Measurements from ENCODE around the gene MYF6. TPM values are rescaled to one million over a fixed set of nuclear protein-coding genes. Genes with fewer than 3 reads are reported as not detected.

Gene MYF6
- total and polyA plus RNA-seq, 5 donors = 0.11 TPM; not detected in 4

DNA sequence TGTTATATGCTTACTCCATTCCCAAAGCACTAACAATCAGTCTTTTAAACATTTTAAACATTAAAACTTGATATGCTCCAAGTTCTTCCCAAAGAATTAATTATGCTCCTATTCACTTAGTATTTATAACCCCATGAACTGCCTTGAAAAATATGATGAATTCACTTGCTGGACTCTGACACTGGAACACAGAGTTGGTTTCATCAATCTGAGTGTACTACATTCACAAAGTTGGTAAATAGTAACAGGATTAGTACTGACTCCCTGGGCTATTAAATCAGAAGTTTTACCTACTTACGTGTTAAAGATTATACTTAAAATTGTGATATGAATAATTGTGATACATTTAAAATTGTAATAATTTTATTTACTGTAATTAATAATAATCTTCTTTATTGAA, 17.3 kb upstream of the MYF6 start:
- Histone ChIP-seq H3K27ac (ENCODE audit: low read length) (no peak overlapping the region), H3K4me1 (ENCODE audit: control insufficient read depth, insufficient read depth, low read length) (no peaks in the 10 kb centered on the region), H3K27me3 (ENCODE audit: control insufficient read depth, insufficient read depth) (no peaks in the 10 kb centered on the region), H3K4me3 (ENCODE audit: low read length) (no peak overlapping the region), H3K9me3 (ENCODE audit: control insufficient read depth, low read length) (no peaks in the 10 kb centered on the region)
- intact Hi-C loops (cut with DNase I) = no loop called here
- ATAC-seq = no peak
- 82% methylated on average over 1 of the region's 1 CpG for WGBS
- DNase-seq = no peak

DNA sequence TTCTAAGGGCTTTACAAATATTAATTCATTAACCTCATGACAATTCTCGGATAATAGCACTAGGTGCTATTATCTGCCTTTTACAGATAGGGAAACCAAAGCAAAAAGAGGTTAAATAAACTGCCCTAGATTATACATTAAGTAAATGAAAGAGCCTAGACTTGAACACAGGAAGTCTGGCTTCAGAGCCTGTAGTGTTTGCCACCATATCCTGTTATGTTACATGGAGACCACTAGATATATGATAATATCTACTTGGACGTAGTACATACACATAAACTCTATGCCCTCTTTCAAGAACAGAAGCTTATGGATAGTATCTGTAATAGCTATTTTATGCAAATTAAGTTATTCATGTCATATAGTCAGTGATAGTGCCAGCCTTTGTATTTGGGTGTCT, 16.9 kb upstream of the MYF6 start:
- 56% methylated on average over 2 of the region's 2 CpGs for WGBS
- ATAC-seq (no peak), DNase-seq (no peak)
- H3K4me1 ChIP-seq (ENCODE audit: control insufficient read depth, insufficient read depth, low read length) = no peaks in the 10 kb centered on the region
- no peak overlapping the region for H3K27ac ChIP-seq (ENCODE audit: low read length)
- intact Hi-C loops (cut with DNase I) = no loop called here
- H3K9me3 ChIP-seq (ENCODE audit: control insufficient read depth, low read length) = no peaks in the 10 kb centered on the region
- no peak overlapping the region for H3K4me3 ChIP-seq (ENCODE audit: low read length)
- no peaks in the 10 kb centered on the region for H3K27me3 ChIP-seq (ENCODE audit: control insufficient read depth, insufficient read depth)

DNA sequence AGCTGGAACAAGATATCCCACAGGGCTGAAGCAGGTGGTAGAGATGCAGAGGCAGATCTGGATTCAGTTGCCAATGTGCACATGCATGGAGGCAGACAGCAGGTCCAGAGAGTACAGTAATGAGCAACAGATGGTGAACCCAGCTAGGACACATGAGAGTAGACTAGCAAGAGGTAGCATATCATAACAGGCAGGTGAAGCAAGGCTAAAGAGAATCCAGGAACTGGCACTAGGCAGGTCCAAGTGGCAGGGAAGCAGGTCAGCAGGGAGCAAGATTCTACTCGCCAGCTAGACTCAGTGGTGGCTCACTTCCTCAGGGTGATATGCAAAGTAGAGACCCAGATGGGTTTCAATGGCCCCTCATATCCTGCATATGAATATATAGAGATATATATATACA, 15.3 kb upstream of the MYF6 start:
- DNase-seq = no peak
- 96% methylated on average over 1 of the region's 1 CpG for WGBS
- no peak overlapping the region for H3K27ac ChIP-seq (ENCODE audit: low read length)
- H3K27me3 ChIP-seq (ENCODE audit: control insufficient read depth, insufficient read depth) = no peaks in the 10 kb centered on the region
- no peak for ATAC-seq
- intact Hi-C loops (cut with DNase I) = no loop called here
- H3K4me3 ChIP-seq (ENCODE audit: low read length) = no peak overlapping the region
- no peaks in the 10 kb centered on the region for H3K9me3 ChIP-seq (ENCODE audit: control insufficient read depth, low read length)
- no peaks in the 10 kb centered on the region for H3K4me1 ChIP-seq (ENCODE audit: control insufficient read depth, insufficient read depth, low read length)

- intact Hi-C loops (cut with DNase I) = no loop called here
- H3K27ac ChIP-seq (ENCODE audit: low read length) = no peak overlapping the region
- no peaks in the 10 kb centered on the region for H3K9me3 ChIP-seq (ENCODE audit: control insufficient read depth, low read length)
- H3K27me3 ChIP-seq (ENCODE audit: control insufficient read depth, insufficient read depth) = no peaks in the 10 kb centered on the region
- 71% methylated on average over 2 of the region's 2 CpGs for WGBS
- H3K4me3 ChIP-seq (ENCODE audit: low read length) = no peak overlapping the region
- no peaks in the 10 kb centered on the region for H3K4me1 ChIP-seq (ENCODE audit: control insufficient read depth, insufficient read depth, low read length)
- ATAC-seq = no peak
- no peak for DNase-seq
Observed at GRCh38 chr12:80697270-80697887, 10.1 kb upstream of the MYF6 start.

DNA sequence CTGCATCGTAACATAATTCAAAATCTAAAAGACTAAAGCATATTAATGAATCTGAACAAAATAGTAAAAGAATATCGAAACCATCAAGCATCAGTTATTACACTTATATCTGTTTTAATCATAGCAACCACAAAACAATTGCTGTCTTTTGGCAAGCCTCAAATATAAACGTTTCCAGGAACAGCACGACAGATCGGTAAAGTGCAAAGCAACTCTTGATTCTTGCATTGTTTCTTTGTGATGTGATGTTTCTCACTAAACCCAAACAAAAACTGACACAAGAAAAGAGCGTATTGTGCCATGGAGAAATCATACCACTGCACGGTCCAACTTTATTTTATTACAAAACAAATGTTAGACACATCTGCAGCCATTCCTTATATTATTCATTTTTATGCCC, 9.2 kb upstream of the MYF6 start:
- H3K9me3 ChIP-seq (ENCODE audit: control insufficient read depth, low read length) = no peaks in the 10 kb centered on the region
- WGBS = 69% methylated on average over 7 of the region's 7 CpGs
- no peak for ATAC-seq
- H3K4me1 ChIP-seq (ENCODE audit: control insufficient read depth, insufficient read depth, low read length) = peaks cover 1% of the 10 kb centered on the region
- H3K27me3 ChIP-seq (ENCODE audit: control insufficient read depth, insufficient read depth) = no peaks in the 10 kb centered on the region
- no peak overlapping the region for H3K27ac ChIP-seq (ENCODE audit: low read length)
- no peak for DNase-seq
- H3K4me3 ChIP-seq (ENCODE audit: low read length) = no peak overlapping the region
- intact Hi-C loops (cut with DNase I) = no loop called here

GRCh38 chr12:80698847-80699542, 8.4 kb upstream of the MYF6 start:
- ATAC-seq (no peak), DNase-seq (no peak)
- Histone ChIP-seq H3K27ac (ENCODE audit: low read length) (no peak overlapping the region), H3K27me3 (ENCODE audit: control insufficient read depth, insufficient read depth) (no peaks in the 10 kb centered on the region), H3K4me3 (ENCODE audit: low read length) (no peak overlapping the region), H3K9me3 (ENCODE audit: control insufficient read depth, low read length) (no peaks in the 10 kb centered on the region), H3K4me1 (ENCODE audit: control insufficient read depth, insufficient read depth, low read length) (peaks cover 1% of the 10 kb centered on the region)
- WGBS = 76% methylated on average over 7 of the region's 7 CpGs
- intact Hi-C loops (cut with DNase I) = no loop called here

DNA sequence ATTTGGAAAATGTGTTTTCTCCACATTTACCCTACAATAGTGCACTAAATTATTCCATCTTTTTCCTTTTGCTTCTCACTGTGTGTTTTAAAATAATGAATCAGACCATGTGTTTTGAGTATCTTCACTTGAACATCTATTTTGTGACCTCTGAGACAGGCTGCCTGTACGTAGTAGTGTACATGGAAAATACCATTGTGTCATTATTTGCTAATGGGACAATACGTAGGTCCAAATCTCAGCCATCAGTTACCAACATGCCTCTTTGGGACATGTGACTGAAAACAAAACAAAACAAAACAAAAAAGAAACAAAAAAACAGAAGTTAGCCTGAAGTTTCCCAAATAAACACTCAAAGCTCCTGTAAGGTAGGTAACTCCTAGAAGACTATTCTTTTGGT, 7.1 kb upstream of the MYF6 start:
- no peak overlapping the region for H3K4me3 ChIP-seq (ENCODE audit: low read length)

DNA sequence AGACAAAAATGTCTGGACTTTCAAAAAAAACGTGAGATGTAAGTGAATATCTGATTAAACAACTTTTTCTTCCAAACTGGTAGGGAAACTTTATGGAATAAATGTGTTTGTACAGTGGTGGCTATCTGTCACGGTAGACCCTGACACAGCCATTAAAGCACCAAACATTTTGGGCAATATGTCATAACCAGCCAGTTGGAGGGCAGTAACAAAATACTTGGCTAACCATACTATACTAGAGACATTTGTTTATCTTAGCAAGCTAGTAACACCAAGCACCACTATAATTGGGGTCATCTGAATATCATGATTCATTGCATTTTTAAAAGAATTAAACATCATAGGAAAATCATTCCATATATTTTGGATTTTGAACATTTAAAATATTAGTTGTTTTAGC, 6.0 kb upstream of the MYF6 start:
- no peak overlapping the region for H3K4me3 ChIP-seq (ENCODE audit: low read length)
- H3K27ac ChIP-seq (ENCODE audit: low read length) = no peak overlapping the region
- peaks cover 1% of the 10 kb centered on the region for H3K4me1 ChIP-seq (ENCODE audit: control insufficient read depth, insufficient read depth, low read length)
- no peaks in the 10 kb centered on the region for H3K9me3 ChIP-seq (ENCODE audit: control insufficient read depth, low read length)
- WGBS = 72% methylated on average over 2 of the region's 2 CpGs
- intact Hi-C loops (cut with DNase I) = no loop called here
- H3K27me3 ChIP-seq (ENCODE audit: control insufficient read depth, insufficient read depth) = no peaks in the 10 kb centered on the region
- ATAC-seq (no peak), DNase-seq (no peak)

More for the DNA sequence above, 7.1 kb upstream of the MYF6 start:
- peaks cover 1% of the 10 kb centered on the region for H3K4me1 ChIP-seq (ENCODE audit: control insufficient read depth, insufficient read depth, low read length)
- no peaks in the 10 kb centered on the region for H3K9me3 ChIP-seq (ENCODE audit: control insufficient read depth, low read length)
- DNase-seq = no peak
- no peak for ATAC-seq
- no peak overlapping the region for H3K27ac ChIP-seq (ENCODE audit: low read length)
- intact Hi-C loops (cut with DNase I) = no loop called here
- WGBS = 85% methylated on average over 2 of the region's 2 CpGs
- no peaks in the 10 kb centered on the region for H3K27me3 ChIP-seq (ENCODE audit: control insufficient read depth, insufficient read depth)

DNA sequence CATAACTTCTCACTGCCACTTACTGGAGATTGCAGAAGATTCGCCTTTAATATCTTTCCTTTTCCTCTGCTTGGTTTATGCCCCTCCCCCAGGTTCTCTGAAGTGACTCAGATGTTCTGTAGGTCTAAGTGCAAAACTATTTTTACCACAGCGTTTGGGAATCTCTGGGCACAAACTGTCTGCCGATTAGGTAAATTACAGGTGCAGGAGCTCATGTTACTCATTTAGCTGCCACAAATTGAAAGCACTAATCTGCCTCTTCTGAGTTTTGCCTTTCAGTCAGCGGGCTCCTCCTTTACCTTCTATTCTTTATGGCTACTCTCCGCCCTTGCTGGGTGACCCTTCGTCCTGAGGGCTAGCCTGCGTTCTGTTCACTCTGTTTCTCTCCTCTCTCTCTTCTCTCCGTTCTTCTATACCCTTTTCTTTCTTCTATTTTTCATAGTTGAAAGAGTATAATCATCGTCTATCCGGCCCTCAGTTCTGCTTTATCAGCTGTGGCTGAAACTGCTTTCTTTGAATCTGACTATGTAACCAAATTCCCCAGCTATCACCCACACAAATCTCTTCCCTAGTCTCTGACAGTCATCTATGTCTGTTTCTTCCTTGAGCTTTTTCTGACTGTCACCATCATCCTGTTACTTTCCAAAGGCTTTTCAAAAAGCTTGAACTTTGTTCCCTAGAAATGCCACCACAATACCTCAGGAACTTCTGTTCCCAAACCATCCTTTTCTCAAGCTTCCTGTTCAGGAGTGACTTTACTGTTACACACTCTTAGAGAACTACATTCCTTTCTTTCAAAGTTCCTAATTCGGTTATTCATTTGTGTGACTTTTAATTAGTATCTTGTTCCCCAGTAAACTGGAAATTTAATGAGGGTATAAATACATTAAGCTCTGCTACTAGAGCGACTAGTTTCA, 4.3 kb upstream of the MYF6 start:
- Histone ChIP-seq H3K27ac (ENCODE audit: low read length) (no peak overlapping the region), H3K9me3 (ENCODE audit: control insufficient read depth, low read length) (no peaks in the 10 kb centered on the region), H3K4me1 (ENCODE audit: control insufficient read depth, insufficient read depth, low read length) (peaks cover 1% of the 10 kb centered on the region), H3K4me3 (ENCODE audit: low read length) (peak overlapping the region; percentile 18), H3K27me3 (ENCODE audit: control insufficient read depth, insufficient read depth) (no peaks in the 10 kb centered on the region)
- peak in 1 of 2 donors; percentile 63 for ATAC-seq
- 46% methylated on average over 12 of the region's 12 CpGs for WGBS
- no peak for DNase-seq
- intact Hi-C loops (cut with DNase I) = no loop called here

DNA sequence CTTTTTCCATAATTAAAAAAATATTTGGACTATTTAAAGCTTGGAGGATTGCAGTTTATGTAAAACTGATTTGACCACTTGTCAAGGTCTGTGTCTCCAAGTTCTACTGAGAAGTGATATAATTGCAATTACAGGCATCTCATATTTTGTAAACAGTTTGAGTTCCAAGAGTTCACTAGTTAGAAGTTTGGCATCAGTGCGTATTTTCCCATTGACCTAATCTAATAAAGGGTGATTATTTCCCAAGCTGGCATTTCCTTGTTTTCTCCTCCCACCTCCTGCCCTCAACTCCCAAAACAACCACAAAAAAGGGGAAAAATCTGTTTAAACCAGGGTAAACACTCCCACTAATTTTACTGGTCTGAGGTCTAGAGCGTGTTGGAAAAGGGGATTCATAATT, 3.0 kb upstream of the MYF6 start:
- Histone ChIP-seq H3K4me1 (ENCODE audit: control insufficient read depth, insufficient read depth, low read length) (peaks cover 6% of the 10 kb centered on the region), H3K27ac (ENCODE audit: low read length) (no peak overlapping the region), H3K9me3 (ENCODE audit: control insufficient read depth, low read length) (no peaks in the 10 kb centered on the region), H3K27me3 (ENCODE audit: control insufficient read depth, insufficient read depth) (no peaks in the 10 kb centered on the region), H3K4me3 (ENCODE audit: low read length) (no peak overlapping the region)
- 68% methylated on average over 2 of the region's 2 CpGs for WGBS
- intact Hi-C loops (cut with DNase I) = no loop called here
- DNase-seq (no peak), ATAC-seq (no peak)

- Histone ChIP-seq H3K27ac (ENCODE audit: low read length) (no peak overlapping the region), H3K4me1 (ENCODE audit: control insufficient read depth, insufficient read depth, low read length) (peaks cover 4% of the 10 kb centered on the region), H3K9me3 (ENCODE audit: control insufficient read depth, low read length) (no peaks in the 10 kb centered on the region), H3K4me3 (ENCODE audit: low read length) (peak overlapping the region; percentile 47), H3K27me3 (ENCODE audit: control insufficient read depth, insufficient read depth) (peaks cover 3% of the 10 kb centered on the region)
- DNase-seq = peak in 2 of 3 donors; percentile 33 to 52
- 45% methylated on average over 21 of the region's 21 CpGs for WGBS
- intact Hi-C loops (cut with DNase I) = no loop called here
- ATAC-seq = no peak
Observed at GRCh38 chr12:80707830-80708258, 410 bp downstream of the MYF6 start.
